ENCODE results near the gene PRRX2.

GRCh38 chr9:129731477-129732085 is 66.1 kb downstream of the PRRX2 start:
- TF ChIP-seq CTCF (IDR thresholded peaks at IDR 0.05 in 4 of 5, conservative IDR thresholded peaks at IDR 0.05 in 1 of 5) (no peak), POLR2A (IDR thresholded peaks at IDR 0.05) (no peak)

Measured in gastrocnemius medialis (tissue), 4 donors.